Stomach (tissue), 9 donors: ENCODE results near the gene ELMO1. TPM values are rescaled to one million over a fixed set of nuclear protein-coding genes. Genes with fewer than 3 reads are reported as not detected.
A peak's percentile ranks its signal among the peaks of the same experiment; 100 is the strongest.

Source experiments
- DNase-seq, 2 donors: peaks; one replicate each; pipeline versions ENCODE4 v3.0.0 to v3.0.0-alpha.2; 2013 to 2019
- H3K27ac ChIP-seq, 5 donors: fragments of 200-600 bp in 4 of 5; sonication (generic) in 4 of 5; one replicate each; pipeline ENCODE4 v1.5.1; 2013 to 2019; ENCODE audit warnings: mild to moderate bottlenecking in 1 of 5, moderate library complexity in 1 of 5
- H3K27me3 ChIP-seq, 3 donors: fragments of 200-600 bp; sonication (generic); one replicate each; pipeline ENCODE4 v1.5.1; 2017 to 2019; ENCODE audit warnings: mixed run types in 1 of 3
- H3K36me3 ChIP-seq, 4 donors: fragments of 200-600 bp; sonication (generic); 1 replicate in 3 of 4; 2 replicates in 1 of 4; pipeline ENCODE4 v1.5.1; 2016 to 2019
- H3K4me1 ChIP-seq, 4 donors: fragments of 200-600 bp; sonication (generic); one replicate each; pipeline ENCODE4 v1.5.1; 2016 to 2019
- H3K4me3 ChIP-seq, 4 donors: fragments of 200-600 bp; sonication (generic) in 3 of 4; one replicate each; pipeline ENCODE4 v1.5.1; 2016 to 2019; ENCODE audit warnings: mild to moderate bottlenecking in 1 of 4
- H3K9me3 ChIP-seq, 4 donors: fragments of 200-600 bp; sonication (generic); one replicate each; pipeline ENCODE4 v1.5.1; 2016 to 2019
- CTCF ChIP-seq, 7 experiments: fragments of 450-650 bp in 4 of 7; fragments of 200-600 bp in 3 of 7; sonication (generic) in 3 of 7; IDR thresholded peaks; one replicate each; pipeline ENCODE4 v1.5.1; 2016 to 2019; ENCODE audit warnings: antibody characterized with exemption in 7 of 7, control low read depth in 2 of 7, mild to moderate bottlenecking in 1 of 7
- EP300 ChIP-seq: sonication (generic); formaldehyde crosslinking; IDR thresholded peaks from one replicate; pipeline ENCODE4 v1.6.1; 2017; ENCODE audit warnings: antibody characterized with exemption
- POLR2A ChIP-seq, 4 donors: fragments of 450-650 bp; IDR thresholded peaks; one replicate each; pipeline ENCODE4 v1.6.1; 2016; ENCODE audit warnings: antibody characterized with exemption in 4 of 4, control low read depth in 2 of 4, mild to moderate bottlenecking in 1 of 4, moderate library complexity in 1 of 4
- POLR2AphosphoS5 ChIP-seq, 3 donors: sonication (generic); formaldehyde crosslinking; IDR thresholded peaks; one replicate each; pipeline ENCODE4 v1.6.1; 2016; ENCODE audit warnings: antibody characterized with exemption in 3 of 3
- WGBS, 5 donors: extraction: QIAGEN DNeasy Blood & Tissue Kit in 3 of 5; methylation state at CpG; one replicate each; pipeline versions ENCODE4 v1.1.5 to v1.1.7; 2013 to 2018; 5-methylcytosine and 5-hydroxymethylcytosine counted together
- intact Hi-C: fragments of 100-400 bp; cut with DNase I; formaldehyde crosslinking; loops from one replicate; pipeline ENCODE4 v1.15.1; 2023; ENCODE audit warnings: low total_unique reads
- polyA plus RNA-seq, 3 donors: library from polyadenylated mRNA; stranded (reverse); fragments of 200-250 nt; gene quantifications; one replicate each; pipeline ENCODE4 v1.2.3, GENCODE V29; 2013
- total RNA-seq, 5 donors: library from RNA; depleted of rRNA; stranded (reverse); fragments of >200 nt; gene quantifications; one replicate each; pipeline versions ENCODE4 v1.1.0 to v1.2.3, GENCODE V29; 2014 to 2016
- donor health status: healthy with polysubstance abuse.
- donor health status: Bipolar disorder and iron deficiency.
- donor health status: healthy.

The ELMO1 gene
- total and polyA plus RNA-seq, 8 donors, result 4.1 to 117 (median 44.8) TPM

- no peaks in the 10 kb centered on the region for H3K36me3 ChIP-seq
- peak overlapping the region in 1 of 5 donors; percentile 1 for H3K27ac ChIP-seq
- TF ChIP-seq POLR2AphosphoS5 (IDR thresholded peaks at IDR 0.05), result no peak
- TF ChIP-seq POLR2A (IDR thresholded peaks at IDR 0.05), result no peak
- TF ChIP-seq CTCF (IDR thresholded peaks at IDR 0.05), result no peak
- TF ChIP-seq EP300, result no peak
- intact Hi-C loops, result no loop called here
- H3K4me3 ChIP-seq, result no peak overlapping the region
- peaks cover 0 to 9% (median 0%) of the 10 kb centered on the region in 4 donors for H3K4me1 ChIP-seq
- DNase-seq, result no peak
- WGBS, 5 donors, result 66 to 80% (median 76%) methylated on average over 6 of the region's 6 CpGs
- H3K9me3 ChIP-seq, result peaks cover 0 to 5% (median 0%) of the 10 kb centered on the region in 4 donors
- no peaks in the 10 kb centered on the region for H3K27me3 ChIP-seq
Observed at GRCh38 chr7:37118004-37118403, 330.7 kb downstream of the ELMO1 start.

GRCh38 chr7:37117292-37117691 is 331.4 kb downstream of the ELMO1 start:
- 44 to 61% (median 58%) methylated on average over 4 of the region's 4 CpGs for WGBS, 5 donors
- Histone ChIP-seq H3K4me3 (no peak overlapping the region), H3K27me3 (no peaks in the 10 kb centered on the region), H3K9me3 (peaks cover 0 to 5% (median 0%) of the 10 kb centered on the region in 4 donors), H3K4me1 (peaks cover 0 to 9% (median 0%) of the 10 kb centered on the region in 4 donors), H3K27ac (no peak overlapping the region), H3K36me3 (no peaks in the 10 kb centered on the region)
- no peak for TF ChIP-seq CTCF (IDR thresholded peaks at IDR 0.05)
- no peak for TF ChIP-seq POLR2AphosphoS5 (IDR thresholded peaks at IDR 0.05)
- no peak for TF ChIP-seq POLR2A (IDR thresholded peaks at IDR 0.05)
- no peak for TF ChIP-seq EP300
- DNase-seq, result no peak
- intact Hi-C loops, result no loop called here

- no peak overlapping the region for H3K4me3 ChIP-seq
- H3K4me1 ChIP-seq, result peaks cover 0 to 9% (median 0%) of the 10 kb centered on the region in 4 donors
- TF ChIP-seq CTCF (IDR thresholded peaks at IDR 0.05), result no peak
- no peak for TF ChIP-seq POLR2AphosphoS5 (IDR thresholded peaks at IDR 0.05)
- TF ChIP-seq POLR2A (IDR thresholded peaks at IDR 0.05), result no peak
- no peak for TF ChIP-seq EP300
- WGBS, 5 donors, result 80 to 95% (median 91%) methylated on average over 1 of the region's 1 CpG
- peaks cover 0 to 5% (median 0%) of the 10 kb centered on the region in 4 donors for H3K9me3 ChIP-seq
- no peaks in the 10 kb centered on the region for H3K36me3 ChIP-seq
- H3K27ac ChIP-seq, result no peak overlapping the region
- DNase-seq, result no peak
- intact Hi-C loops, result no loop called here
- H3K27me3 ChIP-seq, result no peaks in the 10 kb centered on the region
Observed at GRCh38 chr7:37116093-37116701, 332.5 kb downstream of the ELMO1 start.

- no peak for TF ChIP-seq POLR2A (IDR thresholded peaks at IDR 0.05)
- TF ChIP-seq EP300, result no peak
- no peak for TF ChIP-seq POLR2AphosphoS5 (IDR thresholded peaks at IDR 0.05)
- no peak for TF ChIP-seq CTCF (IDR thresholded peaks at IDR 0.05)
- no peak overlapping the region for H3K27ac ChIP-seq
- H3K27me3 ChIP-seq, result no peaks in the 10 kb centered on the region
- intact Hi-C loops, result no loop called here
- peaks cover 0 to 33% (median 10%) of the 10 kb centered on the region in 4 donors for H3K4me1 ChIP-seq
- WGBS, 5 donors, result 65 to 87% (median 82%) methylated on average over 6 of the region's 6 CpGs
- H3K36me3 ChIP-seq, result no peaks in the 10 kb centered on the region
- DNase-seq, result no peak
- H3K9me3 ChIP-seq, result no peaks in the 10 kb centered on the region
- no peak overlapping the region for H3K4me3 ChIP-seq
Observed at GRCh38 chr7:37113661-37114355, 334.9 kb downstream of the ELMO1 start.
